Stimulated activated CD4-positive, alpha-beta T cell treated with anti-CD3 and anti-CD28 coated beads, Interleukin-1b, Interleukin-23, amount 100 ng/mL, for 4 hours (primary cell): ENCODE measurements around the gene MT1F.
"Not testable (repeated sequence)": the region's sequence is repeated elsewhere in the genome, so short reads cannot be mapped to it uniquely, and the experiment has no call there.

Experiments used
- DNase-seq, 2 donors: peaks; one replicate each; pipeline ENCODE4 v3.0.0-alpha.2; 2020; ENCODE audit warnings: low read depth in 2 of 2

Gene MT1F

DNA sequence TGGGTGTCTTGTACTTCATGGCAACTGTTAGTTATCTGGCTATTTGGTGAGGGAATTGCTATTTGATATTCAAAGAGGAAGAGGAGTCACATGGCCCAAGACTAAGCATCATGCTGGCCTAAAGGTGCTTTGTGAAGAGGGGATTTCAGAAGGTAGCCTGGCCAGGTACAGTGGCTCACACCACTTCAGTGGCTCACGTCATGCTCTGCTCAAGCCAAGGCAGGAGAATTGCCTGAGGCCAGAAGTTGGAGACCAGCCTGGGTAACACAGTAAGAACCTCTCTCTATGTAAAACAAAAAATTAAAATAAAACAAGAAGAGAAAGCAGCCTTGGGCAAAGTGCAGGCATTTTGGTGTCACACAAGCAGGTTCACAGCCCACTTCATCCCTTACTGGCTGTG, 12.4 kb upstream of the MT1F start:
- DNase-seq, result no peak

DNA sequence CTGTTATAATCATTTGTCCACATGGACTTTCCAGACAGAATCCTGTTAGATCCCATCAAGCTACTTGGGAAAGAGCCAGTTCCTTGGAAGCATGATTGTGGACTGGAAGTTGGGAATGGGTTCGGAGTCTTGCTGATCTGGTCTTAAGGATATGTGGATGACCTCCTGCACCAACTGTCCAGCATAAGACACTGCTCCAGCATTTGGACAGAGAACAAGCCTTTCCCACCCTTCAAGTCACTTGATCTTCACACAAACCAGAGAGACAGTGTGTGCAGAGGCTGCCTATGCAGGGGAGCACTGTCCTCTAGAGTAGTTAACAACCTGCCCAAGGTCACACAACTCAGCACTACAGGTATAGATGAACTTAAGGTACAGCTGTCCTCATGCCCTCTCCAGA, 11.9 kb upstream of the MT1F start:
- DNase-seq, result no peak

DNA sequence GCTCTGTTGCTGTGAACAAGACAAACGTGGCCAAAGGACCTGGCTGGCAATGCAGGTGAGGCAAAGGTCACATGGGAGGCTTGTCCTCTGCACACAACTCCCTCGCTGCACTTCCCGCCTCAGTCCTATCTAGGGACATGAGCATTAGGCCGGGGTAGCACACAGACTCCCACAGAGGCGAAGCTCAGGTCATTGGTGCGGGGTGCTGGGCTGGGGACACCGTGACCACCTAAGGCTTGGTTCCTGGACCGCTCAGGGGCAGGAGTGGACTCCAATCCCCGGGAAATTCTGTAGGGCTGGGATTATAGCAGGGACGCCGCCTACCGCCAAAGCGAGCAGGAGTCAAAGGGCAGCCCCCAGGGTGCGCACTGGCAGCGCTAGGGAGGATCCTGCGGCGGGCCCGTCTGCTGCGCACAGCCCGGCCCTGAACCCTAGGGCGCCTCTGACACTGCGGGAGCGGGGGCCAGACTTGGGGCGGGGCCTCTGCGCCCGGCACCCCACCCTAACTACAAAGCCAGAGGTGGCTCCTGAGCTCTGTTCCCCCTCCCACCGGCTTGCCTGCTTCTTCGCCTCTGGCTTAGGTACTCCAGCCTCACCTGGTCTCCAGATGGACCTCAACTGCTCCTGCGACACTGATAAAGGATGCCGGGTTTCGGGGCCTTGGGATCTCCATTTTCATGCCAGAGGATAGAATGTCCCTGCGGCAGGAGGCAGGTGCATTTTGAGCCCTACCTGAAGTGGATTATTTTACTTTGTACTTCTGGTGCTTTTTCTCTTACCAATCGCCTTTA, 9.9 kb upstream of the MT1F start:
- no peak for DNase-seq

DNA sequence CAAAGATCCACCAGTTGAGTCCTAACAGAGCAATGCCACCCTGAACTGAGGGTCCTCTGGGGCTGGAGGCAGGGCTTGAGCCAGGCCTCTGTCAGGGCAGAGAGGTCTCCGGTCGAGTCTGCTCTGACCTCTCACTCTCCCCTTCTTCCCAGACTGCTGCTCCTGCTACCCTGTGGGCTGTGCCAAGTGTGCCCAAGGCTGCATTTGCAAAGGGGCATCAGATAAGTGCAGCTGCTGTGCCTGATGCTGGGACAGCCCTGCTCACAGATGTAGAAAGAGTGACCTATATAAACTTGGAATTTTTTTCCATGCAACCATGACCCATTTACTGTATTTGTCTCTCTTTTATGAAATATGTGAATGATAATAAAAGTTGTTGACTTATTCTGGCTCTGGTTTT, 8.5 kb upstream of the MT1F start:
- DNase-seq, result no peak

DNA sequence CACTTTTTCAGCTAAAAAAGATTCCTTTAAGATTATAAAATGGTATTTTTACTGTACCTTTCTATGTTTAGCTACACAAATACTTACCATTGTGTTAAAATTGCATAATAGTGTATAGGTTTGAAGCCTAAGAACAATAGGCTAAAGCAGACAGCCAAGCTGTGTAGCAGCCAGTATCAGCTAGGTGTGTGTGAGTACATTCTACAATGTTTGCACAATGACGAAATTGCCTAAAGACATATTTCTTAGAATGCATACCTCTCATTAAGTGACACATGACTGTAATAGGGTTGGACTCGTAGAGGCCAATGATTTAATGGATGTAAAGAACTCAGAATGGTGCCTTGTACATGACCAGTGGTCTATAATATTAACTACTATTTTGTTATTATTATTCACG, 7.9 kb upstream of the MT1F start:
- DNase-seq, result no peak

DNA sequence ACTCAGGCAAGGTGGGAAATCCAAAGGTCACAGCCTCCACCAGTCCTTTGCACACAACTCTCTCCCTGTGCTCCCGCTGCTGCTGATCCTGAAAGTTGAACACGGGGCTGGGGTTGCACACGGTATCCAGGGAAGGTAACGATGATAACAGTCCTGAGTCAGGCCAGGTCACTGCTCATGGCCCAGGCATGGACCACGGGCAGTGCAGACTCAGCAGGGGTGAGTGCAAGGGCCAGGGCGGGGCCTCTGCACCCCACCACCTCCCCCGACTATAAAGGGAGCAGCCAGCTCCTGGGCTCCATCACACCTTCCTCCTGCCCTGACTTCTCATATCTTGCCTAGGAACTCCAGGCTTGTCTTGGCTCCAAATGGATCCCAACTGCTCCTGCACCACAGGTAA, 6.2 kb upstream of the MT1F start, which contains the start of gene MT1B:
Gene MT1B (plus strand): TSS at position 301 of the 400 bp plus-strand sequence. CDS start 68 bp downstream, at position 369.
- DNase-seq, result no peak

DNA sequence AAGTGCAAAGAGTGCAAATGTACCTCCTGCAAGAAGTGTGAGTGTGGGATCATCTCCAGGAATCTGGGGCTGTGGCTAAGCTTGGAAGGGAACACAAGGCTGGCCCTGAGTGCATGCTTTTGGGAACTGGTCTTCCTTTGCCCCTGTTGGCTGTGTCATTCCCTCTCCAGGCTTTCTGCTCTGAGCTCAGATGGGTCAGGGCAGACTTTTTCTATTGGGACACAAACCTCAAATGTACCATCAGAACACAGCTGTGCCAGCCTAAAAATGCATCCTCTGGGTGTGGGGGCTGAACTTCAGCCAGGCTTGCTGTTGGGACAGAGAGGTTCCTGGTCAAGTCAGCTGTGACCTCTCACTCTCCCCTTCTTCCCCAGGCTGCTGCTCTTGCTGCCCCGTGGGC, 5.2 kb upstream of the MT1F start:
- no peak for DNase-seq

DNA sequence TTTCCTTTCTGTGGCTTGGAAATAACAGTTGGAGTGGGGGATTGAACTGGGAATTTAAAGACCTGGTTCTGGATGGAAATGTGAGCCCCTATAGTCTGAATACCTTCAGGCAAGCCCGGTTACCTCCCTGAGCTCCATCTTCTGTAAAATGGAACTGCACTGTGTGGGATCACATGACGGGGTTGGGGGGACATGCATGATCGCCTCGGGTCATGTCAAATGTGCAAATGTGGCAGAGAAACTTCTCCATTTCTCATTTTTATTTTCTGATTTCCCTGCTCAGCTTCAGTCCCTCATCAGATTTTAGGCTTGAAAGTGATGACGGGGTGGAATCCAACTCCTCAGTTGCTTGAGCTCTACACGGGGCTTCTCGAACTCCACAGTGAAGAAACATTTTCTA, 4.5 kb upstream of the MT1F start:
- no peak for DNase-seq

DNA sequence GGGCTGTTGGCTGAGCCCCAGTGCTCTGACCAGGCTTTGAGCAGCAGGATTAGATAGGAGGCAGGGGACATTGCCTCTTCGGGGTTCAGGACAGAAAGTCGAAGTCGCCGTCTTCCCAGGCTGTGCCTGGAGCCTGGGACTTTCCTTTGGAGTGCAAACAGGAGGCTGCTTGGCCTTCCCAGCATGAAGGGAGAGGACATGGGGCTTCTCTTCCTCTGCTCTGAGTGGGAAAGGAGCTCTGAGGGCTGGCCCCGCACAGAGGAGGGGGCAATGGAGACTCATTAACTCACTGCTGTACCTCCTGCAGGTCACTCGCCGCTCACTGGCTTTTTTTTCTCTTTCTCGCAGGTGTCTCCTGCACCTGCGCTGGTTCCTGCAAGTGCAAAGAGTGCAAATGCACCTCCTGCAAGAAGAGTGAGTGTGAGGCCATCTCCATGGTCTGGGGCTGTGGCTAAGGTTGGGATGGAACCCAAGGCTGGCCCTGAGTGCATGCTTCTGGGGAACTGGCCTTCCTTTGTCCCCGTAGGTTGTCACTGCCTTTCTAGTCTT, 642 bp downstream of the MT1F start:
- DNase-seq, result no peak

DNA sequence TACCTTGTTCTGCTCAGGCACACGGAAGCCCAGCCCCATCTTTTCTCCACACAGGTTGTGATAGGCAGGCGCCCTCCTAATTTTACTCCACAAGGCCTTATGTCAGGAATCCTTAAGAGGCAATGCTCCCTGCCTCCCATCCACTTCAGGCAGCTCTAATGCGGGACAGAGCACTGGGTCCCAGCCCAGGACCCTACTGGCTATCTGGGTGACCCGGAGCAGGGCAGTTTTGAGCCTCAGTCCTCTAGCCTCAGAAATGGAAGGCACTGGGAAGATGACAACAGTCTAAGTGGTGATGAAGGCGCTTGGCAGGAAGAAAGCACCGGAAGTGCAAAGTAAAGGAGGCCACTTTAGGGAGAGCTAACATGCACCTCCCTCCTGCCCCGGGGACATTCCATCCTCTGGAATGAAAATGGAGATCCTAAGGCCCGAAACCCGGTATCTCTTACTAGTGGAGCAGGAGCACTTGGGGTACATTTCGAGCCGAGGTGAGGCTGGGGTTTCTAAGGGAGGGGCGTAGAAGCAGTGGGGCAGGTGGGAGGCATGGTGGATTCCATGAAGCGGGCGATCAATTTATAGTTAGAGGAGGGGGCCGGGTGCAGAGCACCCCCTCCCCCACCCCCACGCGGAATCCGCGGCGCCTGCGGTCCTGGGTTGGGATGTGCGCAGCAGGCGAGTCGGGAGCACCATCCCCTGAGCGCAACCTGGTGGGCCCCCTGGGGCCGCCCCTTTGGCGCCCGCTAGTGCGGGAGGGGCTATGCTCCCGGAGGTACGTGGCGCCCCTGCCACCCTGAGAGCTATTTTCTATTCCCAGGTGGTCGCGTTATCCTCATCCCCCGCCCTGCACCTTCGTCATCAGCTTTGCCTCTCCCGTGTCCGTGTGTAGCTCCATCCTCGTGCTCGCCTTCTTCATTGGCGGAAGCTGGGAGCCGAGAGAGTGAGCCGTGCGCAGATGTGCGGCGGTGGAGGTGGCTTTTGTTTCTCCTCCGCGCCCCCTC, 4.9 kb downstream of the MT1F start:
- no peak for DNase-seq

DNA sequence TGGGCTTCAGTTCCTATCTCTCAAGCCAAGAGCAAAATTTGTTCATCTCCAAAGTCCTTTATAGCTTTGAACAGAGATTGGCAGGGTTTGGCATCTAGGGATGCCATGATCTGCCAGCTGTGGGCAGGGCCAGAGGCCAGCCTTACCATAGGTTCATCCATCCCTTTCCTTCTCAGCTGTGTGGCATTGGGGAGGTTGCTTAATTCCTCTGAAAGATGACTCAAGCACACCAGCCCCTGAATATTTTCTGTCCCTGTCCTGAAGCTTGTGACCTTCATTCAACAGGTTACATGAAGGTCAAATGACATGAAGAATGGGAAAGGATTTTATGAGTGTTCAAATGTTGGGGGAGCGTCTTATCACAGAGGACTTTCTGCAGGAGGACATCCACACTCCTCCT, 6.7 kb downstream of the MT1F start:
- DNase-seq, result no peak

DNA sequence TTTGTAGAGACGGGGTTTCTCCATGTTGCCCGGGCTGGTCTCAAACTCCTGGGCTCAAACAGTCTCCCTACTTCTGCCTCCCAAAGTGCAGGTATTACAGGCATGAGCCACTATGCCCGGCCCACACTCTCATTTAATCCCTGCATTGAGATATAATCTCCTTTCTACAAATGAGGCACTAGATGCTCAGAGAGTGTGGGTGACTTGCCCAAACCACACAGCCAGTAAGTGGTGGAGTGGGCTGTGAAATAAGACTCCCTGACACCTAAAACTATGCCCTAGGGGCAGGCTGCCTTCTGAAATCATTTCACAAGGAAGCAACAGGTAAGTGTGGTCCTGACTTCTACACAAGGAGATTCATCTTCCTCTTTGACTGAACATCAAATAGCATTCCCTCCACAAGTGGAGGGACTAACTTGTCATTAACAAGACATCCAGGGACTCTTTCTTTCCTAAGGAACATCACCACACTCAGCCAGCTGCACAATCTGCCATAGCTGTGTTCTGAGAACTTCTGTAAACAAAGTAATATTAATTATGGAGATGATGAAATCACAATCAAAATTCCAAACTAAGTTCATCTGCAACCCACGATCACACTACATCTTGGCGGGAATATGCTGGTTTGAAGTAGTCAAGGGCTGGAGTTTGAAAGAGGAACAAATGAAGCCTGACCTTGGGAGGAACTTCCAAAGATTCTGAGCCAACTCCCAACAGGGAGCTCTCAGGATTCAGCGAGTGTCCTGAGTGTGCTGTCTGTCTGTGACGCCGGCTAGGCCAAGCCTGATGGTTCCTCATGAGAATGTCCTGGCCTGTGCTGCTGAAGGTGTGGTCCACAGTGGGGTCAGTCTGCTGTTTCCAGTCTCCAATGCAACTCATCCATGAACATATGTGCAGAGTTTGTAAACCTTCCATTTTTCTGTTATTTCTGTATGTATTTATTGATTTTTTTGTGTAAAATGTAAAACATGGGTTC, 7.8 kb downstream of the MT1F start:
- DNase-seq, result not testable (repeated sequence)

DNA sequence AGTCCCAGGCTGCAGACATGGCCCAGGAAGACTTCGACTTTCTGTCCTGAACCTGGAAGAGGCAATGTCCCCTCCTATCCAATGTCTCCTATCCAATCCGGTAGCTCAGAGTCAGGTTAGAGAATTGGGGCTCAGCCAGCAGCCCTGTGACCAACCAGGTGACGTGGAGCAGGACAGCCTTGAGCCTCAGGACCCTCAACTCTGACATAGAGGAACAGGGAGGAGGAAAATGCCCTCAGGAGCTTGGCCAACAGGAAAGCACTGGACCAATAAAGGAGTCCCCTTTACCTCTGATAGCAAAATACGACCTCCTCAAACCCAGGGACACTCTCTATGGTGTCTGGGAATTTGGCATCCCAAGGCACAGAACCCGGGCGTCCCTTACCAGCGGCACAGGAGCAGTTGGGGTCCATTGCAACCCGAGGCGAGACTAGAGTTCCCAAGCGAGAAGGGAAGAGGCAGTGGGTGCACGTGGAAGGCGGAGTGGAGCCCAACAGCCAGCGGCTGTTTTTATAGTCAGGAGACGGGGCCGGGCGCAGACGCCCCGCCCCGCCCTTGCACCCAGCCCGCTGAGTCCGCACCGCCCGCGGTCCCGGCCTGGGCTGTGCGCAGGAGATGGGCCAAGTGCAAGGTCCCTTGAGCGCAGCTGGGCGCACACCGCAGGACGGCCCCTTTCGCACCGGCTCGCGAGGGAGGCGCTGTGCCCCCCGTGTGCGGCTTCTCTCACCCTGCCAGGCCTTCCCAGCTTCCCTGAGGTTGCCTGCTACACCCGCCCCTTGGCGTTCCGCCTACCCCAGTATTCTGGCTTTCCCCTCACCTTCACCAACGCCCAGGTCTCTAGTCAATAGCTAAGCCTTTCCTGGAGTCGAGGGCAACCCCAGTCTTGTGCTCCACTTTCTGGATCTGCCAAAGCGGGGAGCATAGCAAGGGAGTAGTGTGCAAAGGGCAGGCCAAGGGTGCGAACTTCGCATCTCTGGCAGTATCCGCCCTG, 10.1 kb downstream of the MT1F start, which contains the start of gene MT1G:
Gene MT1G (minus strand): TSS at position 485 of the 991 bp plus-strand sequence. CDS start 72 bp downstream, at position 413.
- DNase-seq, result peak in 1 of 2 donors; percentile 29

DNA sequence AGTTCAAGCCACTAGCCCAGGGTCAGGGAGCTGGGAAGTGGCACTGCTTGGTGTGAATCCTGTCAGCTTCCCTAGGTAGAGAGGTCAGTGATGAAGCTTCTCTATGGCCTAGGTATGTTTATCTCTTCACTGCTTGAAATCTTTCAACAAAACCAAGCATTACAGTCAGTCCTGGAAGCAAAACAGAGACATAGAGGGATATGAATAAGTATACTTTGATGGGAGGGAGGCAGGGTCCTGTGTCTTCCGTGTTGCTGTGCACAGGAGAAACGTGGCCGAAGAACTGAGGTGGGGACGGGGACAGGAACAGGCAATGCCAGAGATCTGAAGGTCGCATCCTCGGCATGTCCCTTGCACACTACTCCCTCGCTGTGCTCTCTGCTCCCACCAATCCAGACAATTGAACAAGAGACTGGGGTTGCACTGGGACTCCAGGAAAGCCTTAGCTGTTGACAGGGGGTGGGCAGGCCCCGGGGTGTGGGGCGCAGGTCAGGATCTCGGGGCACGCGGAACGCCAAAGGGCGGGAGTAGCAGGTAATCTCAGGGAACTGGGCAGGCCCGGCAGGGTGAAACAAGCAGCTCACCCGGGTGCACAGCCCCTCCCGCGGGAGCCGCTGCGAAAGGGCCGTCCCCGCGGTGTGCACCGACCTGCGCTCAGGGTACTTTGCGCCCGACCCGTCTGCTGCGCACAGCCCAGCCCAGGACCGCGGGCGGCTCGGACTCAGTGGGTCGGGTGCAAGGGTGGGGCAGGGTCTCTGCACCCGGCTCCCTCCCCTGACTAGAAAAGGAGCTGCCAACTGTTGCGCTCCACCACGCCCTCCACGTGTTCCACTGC, 11.5 kb downstream of the MT1F start, which contains the start of gene MT1H:
Gene MT1H (plus strand): TSS at position 810 of the 835 bp plus-strand sequence. CDS start 71 bp downstream, outside the sequence.
- DNase-seq, result no peak

DNA sequence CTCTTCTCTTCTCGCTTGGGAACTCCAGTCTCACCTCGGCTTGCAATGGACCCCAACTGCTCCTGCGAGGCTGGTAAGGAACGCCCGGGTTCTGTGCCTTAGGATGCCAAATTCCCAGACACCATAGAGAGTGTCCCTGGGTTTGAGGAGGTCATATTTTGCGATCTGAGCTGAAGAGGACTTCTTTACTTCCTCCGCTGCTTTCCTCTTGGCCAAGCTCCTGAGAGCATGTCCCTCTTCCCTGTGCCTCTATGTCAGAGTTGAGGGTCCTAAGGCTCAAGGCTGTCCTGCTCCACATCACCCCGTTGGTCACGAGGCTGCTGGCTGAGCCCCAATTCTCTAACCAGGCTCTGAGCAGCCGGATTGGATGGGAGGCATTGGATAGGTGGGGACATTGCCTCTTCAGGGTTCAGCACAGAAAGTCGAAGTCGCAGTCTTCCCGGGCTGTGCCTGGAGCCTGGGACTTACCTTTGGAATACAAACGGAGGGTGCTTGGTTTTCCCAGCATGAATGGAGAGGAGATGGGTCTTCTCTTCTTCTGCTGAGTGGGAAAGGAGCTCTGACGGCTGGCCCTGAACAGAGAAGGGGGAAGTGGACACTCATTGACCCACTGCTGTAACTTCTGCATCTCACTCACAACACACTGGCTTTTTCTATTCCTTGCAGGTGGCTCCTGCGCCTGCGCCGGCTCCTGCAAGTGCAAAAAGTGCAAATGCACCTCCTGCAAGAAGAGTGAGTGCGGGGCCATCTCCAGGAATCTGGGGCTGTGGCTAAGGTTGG, 12.3 kb downstream of the MT1F start:
- DNase-seq, result no peak

DNA sequence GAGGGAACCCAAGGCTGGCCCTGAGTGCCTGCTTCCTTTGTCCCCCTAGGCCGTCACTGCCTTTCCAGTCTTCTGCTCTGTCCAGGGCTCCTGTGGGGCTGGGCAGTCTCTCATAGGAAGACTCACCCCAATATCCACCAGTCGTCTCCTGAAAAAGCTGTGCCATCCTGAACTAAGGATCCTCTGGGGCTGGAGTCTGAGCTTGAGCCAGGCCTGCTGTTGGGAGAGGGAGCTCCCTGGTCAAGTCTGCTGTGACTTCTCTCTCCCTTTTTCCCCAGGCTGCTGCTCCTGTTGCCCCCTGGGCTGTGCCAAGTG, 12.8 kb downstream of the MT1F start:
- no peak for DNase-seq

DNA sequence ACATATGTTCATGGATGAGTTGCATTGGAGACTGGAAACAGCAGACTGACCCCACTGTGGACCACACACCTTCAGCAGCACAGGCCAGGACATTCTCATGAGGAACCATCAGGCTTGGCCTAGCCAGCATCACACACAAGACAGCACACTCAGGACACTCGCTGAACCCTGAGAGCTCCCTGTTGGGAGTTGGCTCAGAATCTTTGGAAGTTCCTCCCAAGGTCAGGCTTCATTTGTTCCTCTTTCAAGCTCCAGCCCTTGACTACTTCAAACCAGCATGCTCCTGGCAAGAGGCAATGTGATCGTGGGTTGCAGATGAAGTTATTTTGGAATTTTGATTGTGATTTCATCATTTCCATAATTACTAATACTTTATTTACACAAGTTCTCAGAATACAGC, 13.9 kb downstream of the MT1F start:
- DNase-seq, result not testable (repeated sequence)

DNA sequence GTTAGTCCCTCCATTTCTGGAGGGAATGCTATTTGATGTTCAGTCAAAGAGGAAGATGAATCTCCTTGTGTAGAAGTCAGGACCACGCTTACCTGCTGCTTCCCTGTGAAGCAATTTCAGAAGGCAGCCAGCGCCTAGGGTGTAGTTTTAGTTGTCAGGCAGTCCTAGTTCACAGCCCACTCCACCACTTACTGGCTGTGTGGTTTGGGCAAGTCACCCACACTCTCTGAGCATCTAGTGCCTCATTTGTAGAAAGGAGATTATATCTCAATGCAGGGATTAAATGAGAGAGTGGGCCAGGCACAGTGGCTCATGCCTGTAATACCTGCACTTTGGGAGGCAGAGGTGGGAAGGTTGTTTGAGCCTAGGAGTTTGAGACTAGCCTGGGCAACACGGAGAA, 14.4 kb downstream of the MT1F start:
- not testable (repeated sequence) for DNase-seq
